GM19023 (cell line): ENCODE results near the gene AP1AR.
A peak's percentile ranks its signal among the peaks of the same experiment; 100 is the strongest.
"Not testable (repeated sequence)": the region's sequence is repeated elsewhere in the genome, so short reads cannot be mapped to it uniquely, and the experiment has no call there.

Source experiments
- ATAC-seq: cut with Tn5 transposase; IDR thresholded peaks from one replicate; pipeline ENCODE4 v1.9.1; 2021; ENCODE audit warnings: mild to moderate bottlenecking, moderate library complexity; ENCODE audit not compliant: unreplicated experiment

The AP1AR gene

DNA sequence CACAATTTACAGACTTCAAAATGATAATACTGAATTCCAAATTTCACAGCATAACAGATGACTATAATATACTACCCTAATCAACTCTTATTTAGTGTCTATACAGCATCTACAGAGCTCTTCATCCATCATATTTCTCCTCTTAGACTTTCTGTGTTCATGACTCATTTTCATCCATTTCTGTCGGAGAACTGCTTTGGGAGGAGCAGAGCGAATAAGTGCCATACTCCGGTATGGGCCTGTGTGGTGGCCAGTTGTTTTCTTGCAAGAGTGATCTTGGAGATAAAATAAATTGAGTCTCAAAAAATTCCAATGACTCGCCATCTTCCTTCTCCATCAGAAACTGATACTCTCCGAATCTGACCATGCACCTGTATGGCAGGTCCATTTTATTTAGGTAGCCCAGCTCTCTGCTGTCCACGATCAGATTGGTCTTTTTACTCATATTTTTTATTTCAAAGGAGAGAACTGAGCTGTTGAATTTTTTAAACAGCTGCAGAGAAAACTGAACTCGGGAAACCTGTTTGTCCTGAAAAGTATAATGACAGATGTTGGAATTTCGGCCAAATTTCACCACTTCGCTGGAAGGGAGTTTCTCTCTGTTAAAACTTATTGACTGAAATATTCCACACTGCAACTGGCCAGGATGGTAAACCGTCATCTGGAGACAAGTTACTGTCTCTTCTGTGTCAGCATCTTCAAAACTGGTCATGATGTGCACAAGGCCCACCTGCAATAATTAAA, 46.3 kb downstream of the AP1AR start:
- no peak for ATAC-seq

DNA sequence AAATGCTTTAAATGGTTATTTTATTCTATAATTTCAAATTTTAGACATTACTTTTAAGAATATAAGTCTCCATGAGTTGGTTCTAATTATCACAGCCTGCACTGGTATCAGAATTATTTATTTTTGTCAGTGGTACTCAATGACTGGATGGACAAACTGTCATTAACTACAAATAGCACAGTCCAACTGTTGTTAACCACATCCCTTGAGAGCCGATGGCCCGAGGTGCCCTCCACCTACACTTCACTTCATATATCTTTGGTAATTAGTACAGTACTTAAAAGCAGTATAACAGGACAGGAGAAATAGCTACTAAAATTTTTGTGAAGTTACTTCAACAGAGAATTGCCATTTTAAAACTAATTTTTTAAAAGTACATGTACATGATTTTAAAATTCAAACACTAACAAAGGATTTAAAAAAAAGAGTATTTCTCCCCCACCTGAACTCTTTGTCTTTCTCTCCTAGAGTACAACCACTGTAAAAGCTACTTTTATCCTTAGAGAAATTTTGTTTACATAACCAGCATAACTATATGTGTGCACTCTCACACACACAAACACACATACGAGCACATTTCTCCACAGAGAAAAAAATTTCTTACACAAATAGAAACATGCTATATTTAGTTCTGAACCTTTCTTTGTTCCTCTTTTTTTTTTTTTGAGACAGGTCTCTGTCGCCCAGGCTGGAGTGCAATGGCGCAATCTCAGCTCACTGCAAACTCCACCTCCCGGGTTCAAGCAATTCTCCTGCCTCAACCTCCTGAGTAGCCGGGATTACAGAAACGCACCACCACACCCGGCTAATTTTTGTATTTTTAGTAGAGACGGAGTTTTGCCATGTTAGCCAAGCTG, 47.7 kb downstream of the AP1AR start:
- peak; percentile 66 for ATAC-seq

DNA sequence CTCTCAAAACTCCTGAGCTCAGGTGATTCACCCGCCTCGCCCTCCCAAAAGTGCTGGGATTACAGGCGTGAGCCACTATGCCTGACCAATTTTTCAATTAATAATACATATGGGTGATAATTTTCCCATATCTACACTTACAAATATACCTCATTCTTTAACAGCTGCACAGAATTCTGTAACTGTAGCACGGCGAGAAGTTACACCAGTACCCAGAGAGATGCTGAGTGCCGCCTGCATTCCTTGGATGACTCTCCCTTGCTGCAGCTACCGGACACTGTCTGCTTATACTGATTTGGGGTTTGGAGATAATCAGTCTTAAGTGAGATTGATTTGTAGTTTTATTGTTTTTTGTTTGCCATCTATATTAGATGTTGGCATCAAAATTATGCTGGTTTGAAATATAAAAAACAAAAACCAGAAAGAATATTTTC, 48.3 kb downstream of the AP1AR start:
- ATAC-seq: peak; percentile 29

DNA sequence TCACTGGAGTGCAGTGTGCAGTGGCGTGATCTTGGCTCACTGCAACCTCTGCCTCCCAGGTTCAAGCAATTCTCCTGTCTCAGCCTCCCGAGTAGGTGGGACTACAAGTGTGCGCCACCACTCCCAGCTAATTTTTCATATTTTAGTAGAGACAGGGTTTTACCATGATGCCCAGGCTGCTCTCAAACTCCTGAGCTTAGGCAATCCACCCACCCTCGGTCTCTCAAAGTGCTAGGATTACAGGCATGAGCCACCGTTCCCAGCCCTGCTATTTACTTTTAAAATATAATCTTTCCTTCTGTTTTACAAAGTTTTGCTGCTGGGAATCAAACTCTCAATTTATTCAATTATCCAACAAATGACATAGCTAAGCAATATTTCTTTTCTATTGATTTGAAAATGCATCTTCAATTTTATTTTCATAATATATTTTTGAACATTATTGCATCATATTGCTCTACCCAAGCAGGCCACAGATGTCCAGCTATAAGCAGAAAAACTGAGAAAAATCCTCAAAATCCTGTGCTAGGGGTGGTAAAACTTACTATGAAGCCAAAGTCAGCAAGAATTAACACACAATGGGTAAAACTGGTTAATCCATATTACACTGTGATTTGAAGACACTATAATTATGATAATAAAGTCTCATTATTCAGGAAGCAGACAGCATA, 48.9 kb downstream of the AP1AR start:
- no peak for ATAC-seq

DNA sequence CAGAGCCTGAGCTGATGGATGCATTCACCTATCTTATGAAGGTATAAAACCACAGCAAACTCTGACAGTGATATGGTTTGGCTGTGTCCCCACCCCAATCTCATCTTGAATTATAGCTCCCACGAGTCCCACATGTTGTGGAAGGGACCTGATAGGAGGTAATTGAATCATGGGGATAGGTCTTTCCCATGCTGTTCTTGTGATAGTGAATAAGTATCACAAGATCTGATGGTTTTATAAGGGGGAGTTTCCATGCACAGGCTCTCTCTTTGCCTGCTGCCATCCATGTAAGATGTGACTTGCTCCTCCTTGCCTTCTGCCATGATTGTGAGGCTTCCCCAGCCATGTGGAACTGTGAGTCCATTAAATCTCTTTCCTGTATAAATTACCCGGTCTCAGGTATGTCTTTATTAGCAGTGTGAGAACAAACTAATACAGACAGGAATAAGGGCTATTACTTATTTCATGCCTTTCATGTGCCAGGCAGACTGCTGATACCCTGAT, 50.4 kb downstream of the AP1AR start:
- ATAC-seq: not testable (repeated sequence)

DNA sequence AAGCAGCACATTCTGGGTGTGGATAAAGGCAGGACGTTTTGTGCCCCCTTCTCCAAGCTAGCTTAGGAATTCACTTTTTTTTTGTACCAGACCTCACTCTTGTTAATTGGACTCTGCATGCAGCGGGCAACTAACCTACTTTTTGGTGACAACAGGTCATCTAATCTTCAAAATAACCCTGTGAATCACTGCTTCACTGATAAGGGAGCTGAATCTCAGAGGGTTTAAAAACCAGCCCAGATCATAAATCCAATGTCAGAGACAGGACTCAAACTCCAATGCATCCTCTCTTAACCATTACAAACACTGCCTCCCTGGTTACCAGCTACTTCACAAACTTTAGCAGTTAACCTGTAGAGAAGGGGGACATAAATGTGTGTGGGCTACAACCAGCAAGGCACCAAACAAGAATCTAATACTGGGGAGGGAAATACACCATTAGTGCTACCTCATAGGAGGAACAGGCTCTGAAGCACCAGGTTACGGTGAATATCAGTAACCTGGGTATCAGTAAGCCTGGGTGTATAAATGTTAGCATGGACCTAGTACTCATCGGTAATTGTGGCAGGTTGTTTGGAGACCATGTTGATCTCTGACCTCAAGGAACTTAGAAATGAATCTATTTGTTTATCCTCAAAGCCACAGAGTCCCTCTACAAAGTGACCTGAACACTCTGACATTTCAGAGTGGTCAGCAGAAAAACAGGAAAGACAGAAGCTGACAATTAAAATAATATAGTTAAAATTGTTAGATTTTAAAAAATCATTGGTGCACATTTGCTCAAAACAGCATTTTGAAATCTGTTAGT, 51.5 kb downstream of the AP1AR start:
- ATAC-seq: no peak

DNA sequence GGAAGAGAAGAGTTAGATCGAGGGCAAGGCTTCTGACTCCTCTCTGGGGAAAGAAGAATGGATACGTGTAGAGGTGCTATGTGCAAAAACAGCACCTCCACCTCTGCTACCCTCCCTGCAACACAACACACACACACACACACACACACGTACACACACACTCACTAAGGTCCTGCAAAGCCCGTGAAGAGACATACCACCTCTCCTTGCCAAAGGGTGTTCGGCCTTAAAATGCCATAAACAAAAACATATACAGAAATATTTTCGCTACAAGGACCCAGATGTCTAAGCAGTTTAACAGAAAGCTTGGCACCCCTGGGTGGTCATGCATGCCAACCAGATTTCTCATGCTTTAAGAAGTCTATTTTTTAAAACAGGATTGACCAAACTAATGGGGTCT, 52.6 kb downstream of the AP1AR start:
- ATAC-seq: no peak

DNA sequence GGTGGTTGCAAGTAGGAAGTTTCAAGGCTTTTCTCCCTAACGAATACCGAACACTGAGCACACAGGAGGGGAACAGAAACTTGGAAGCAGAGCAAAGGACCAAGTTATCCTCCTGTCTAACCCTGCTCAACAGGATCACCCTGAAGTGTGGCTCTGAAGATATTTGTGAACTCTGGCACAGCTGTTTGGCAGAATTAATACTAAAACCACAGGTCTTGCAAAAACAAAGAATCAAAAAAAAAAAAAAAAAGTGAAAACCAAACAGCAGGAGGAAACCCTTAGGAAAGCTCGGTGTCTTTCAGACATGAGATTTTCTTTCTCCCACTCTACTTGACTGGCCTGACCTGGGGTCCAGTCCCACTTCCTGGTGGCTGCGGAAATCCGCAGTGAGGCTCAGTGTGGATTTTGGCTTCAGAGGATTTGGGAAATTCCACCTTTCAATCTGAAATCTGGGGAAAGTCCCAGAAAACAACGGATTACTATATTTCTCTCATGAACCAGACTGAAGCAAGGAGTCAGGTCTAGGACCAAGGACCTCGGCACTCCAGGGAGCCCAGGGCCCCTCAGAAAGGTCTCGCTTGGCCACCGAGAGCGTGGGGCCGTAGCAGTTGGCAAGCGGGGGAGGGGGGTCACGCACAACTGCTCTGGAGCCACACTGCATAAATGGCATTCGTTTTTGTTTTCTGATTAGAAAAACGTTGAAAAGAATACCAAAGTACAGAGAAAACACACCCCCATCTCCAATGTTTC, 53.2 kb downstream of the AP1AR start:
- no peak for ATAC-seq

DNA sequence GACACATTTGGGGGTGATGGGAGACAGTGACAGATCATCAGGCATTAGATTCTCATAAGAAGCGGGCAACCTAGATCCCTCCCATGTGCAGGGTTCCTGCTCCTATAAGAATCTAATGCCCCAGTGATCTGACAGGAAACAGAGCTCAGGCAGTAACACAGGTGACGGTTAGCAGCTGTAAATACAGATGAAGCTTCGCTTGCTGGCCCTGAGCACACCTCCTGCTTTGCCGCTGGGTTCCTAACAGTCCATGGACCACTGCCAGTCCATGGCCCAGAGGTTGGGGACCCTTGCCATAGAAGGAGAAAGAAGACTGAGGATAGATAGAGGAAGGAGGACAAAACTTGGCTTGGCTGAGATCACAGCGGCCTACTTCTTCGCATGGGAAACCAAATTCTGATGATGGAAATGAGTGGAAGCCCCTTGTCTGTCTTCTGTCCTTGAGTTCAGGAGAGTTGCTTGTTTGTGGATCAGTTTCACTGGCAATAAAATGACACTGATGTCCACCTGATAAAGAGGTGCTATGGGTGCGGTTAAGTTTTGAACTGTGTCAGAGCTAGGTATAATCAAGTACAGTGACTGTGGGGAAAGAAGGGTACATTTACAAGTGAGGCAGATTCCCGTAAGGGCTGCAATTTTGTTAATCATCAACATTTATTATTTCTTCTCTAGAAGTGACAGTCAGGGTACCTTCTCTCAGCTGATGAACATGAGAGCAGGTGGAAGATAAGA, 55.8 kb downstream of the AP1AR start:
- ATAC-seq: peak; percentile 24

DNA sequence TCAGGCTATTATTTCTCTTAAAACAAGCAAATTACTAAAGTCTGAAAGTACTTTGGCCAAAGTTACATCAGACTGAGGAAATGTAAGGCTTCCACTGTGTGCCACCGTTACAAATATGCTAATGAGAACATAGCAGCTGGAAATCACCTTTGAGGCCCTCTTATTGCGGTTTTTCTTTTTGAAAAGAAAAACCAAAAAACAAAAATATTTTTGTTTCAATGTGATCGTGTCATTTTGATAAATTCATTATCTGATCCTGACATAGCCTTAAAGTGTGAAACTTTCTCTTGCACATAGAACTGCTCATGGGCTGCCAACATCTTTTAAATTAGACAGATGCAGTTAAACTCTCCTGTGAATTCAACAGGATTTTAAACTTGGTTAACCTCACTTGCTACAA, 56.9 kb downstream of the AP1AR start:
- ATAC-seq: peak; percentile 25

DNA sequence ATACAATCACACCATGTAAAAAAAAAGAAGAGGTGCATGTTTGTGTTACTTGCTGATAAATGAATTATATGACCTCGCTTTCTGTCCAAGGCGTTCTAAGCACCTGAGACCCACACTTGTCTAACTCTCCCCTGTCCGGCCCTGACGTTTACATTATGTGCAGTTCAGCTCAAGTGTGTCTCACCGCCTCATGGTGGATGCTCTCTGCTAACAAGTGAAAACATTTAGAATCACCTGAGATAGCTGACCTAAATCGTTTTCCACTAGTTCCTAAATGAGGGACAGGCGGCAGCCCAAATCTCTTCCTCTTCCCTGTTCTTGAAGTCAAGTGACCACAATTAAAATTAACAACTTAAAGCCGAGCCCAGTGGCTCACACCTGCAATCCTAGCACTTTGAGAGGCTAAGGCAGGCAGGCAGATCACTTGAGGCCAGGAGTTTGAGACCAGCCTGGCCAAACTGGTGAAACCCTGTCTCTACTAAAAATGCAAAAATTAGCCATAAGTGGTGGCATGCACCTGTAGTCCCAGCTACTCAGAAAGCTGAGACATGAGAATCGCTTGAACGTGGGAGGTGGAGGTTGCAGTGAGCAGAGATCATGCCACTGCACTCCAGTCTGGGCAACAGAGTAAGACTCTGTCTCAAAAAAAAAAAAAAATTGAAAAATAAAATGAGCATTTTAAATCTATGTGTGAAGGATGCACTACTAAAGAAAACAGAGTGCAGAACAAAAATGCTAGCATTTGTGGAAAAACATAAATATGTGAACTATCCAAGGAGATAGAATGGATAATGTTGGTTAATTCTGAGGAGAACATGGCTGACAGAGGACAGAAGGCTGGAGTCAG, 58.0 kb downstream of the AP1AR start:
- ATAC-seq: no peak

DNA sequence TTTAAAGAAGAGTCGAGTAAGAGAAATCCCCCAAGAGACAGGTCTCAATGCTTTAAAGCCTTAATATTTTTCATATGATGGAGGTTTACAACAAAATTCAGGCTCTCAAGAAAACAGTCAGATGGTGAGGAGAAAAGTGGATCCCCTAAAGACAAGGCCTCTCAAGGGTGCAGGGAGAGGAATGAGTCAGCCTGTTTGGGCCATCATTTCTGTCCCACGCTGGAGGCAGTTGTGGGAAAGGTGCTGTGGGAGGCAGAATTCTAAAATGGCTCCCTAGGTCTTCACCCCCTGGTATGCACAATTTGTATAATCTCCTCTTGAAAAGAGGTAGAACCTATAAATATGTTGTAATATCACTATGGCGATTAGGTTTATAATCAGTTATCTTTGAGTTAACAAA, 58.8 kb downstream of the AP1AR start:
- ATAC-seq: no peak

DNA sequence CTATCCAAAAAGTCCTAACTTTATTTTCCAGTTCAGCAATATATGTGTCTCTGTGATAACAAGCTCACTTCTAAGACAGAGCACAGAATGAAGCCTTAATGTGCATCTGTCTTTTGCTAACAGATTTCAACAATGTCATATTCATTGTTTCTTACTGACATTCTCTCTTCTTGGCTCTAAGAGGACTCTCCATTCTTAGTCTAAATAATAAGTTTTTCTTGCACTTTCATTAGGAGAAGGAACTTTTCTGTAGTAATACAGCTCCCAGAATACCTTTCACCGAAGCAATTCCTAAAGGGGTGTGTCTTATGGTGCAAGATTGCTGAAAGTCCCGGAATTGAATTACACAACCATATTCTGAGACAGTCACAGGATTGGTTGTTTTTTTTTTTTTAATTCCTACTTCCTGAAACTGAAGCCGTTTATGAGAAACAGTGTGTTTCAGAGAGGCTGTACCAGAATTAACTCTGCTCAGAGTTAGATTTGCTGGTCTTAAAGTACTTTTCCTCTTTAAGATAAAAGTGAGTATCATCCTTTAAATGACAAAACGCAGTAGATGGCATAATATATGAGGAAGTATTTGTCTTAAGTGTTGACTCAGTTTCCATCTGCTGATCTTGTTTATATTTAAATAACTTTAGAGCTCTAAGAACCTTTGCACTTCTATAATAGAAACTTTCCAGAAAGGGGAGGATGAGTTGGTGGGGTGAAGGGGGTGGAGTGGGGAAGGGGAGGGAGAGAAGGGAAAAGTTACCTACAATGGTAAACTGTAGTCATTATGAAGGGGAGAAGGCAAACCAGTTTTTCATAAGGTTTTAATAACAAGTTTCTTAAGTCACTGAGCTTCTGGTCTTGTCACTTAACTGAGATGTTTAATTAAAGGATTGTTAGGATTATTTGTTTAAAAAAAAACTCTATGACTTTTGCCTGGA, 65.6 kb downstream of the AP1AR start, which contains the start of gene ALPK1:
Gene ALPK1 (plus strand): TSS at position 421 of the 932 bp plus-strand sequence.
- peak; percentile 83 for ATAC-seq

DNA sequence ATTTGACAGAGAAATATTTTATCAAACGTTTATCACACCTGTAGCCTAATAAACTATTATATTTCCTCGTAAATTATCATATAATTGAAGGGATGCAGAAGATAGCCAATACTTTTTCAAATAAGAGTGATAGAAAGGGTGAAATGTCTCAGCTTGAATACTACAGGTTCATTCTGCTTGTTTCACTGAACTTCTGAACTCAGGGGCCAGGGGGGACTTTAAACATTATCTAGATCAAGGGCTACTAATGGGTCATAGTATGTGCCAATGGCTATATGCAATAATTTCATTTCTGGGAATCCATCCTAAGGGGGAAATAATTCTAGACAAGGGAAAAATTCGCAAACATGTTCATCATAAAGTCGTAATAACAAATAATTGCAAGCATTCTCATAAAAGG, 68.1 kb downstream of the AP1AR start:
- ATAC-seq: no peak

DNA sequence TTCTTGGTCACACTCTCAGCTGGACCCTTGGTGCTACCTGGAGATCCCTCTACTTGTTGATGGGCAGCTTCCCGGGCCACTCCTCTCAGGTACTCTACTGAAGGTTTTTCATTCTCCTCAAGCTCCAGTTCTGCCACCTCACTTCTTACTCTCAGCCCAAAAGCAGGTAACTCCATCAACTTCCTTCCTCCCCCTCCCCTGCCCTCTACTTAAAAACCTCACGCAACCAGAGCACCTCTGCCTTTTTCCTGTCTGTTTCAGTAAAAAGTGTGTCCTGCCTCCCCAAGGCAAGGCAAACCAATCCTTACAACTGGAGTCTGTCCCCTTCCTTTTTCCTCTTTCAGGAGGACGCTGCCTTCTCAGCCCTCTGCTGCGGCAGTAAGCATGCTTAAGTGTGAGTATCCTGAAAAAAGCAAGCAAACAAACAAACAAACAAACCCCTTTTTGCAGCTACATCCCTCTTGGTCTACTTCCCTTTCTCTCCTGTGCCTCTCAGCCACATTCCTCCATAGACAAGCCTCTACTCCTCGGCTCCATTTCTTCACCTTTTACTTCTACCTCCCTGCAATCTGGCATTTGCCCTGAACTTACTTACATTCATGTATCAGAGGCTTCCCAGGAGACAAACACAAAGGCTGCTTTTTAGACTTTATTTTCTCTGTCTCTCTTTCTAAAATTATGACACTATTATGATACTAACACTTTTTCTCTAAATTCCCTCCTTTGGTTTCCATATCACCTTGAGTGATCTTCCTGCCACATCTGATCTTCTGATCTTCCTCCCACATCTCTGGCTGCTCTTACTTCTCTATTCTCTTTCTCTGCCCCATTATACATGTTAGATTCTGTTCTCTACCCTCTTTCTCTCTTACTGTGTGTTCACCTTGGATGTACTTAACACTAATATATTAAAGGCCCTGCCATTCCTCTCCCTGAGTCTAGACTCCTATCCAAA, 71.0 kb downstream of the AP1AR start:
- no peak for ATAC-seq

DNA sequence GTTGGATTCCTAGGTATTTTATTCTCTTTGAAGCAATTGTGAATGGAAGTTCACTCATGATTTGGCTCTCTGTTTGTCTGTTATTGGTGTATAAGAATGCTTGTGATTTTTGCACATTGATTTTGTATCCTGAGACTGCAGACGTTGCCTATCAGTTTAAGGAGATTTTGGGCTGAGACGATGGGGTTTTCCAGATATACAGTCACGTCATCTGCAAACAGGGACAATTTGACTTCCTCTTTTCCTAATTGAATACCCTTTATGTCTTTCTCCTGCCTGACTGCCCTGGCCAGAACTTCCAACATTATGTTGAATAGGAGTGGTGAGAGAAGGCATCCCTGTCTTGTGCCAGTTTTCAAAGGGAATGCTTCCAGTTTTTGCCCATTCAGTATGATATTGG, 73.9 kb downstream of the AP1AR start:
- ATAC-seq: not testable (repeated sequence)
